GM21619 (cell line): ENCODE data around the gene PTPRJ.

Experiments used
- ATAC-seq: cut with Tn5 transposase; IDR thresholded peaks from one replicate; pipeline ENCODE4 v1.9.1; 2021; ENCODE audit not compliant: unreplicated experiment

Gene PTPRJ

GRCh38 chr11:48058788-48059187, 78.4 kb downstream of the PTPRJ start:
- ATAC-seq: no peak

- ATAC-seq: no peak
Observed at GRCh38 chr11:48062649-48063048, 82.3 kb downstream of the PTPRJ start.

- ATAC-seq: no peak
Observed at GRCh38 chr11:48063424-48063978, 83.1 kb downstream of the PTPRJ start.

GRCh38 chr11:48064306-48064705, 83.9 kb downstream of the PTPRJ start:
- no peak for ATAC-seq

- ATAC-seq: no peak
Observed at GRCh38 chr11:48066881-48067800, 86.8 kb downstream of the PTPRJ start.

GRCh38 chr11:48073031-48073861, 92.9 kb downstream of the PTPRJ start:
- no peak for ATAC-seq

GRCh38 chr11:48074425-48075181, 94.2 kb downstream of the PTPRJ start:
- no peak for ATAC-seq

- ATAC-seq: no peak
Observed at GRCh38 chr11:48075637-48076036, 95.3 kb downstream of the PTPRJ start.

GRCh38 chr11:48077251-48077650, 96.9 kb downstream of the PTPRJ start:
- no peak for ATAC-seq

- ATAC-seq: no peak
Observed at GRCh38 chr11:48078689-48079088, 98.3 kb downstream of the PTPRJ start.

GRCh38 chr11:48079596-48079995, 99.2 kb downstream of the PTPRJ start:
- no peak for ATAC-seq

GRCh38 chr11:48080301-48080861, 100.0 kb downstream of the PTPRJ start:
- ATAC-seq: no peak

- ATAC-seq: no peak
Observed at GRCh38 chr11:48081151-48082010, 101.0 kb downstream of the PTPRJ start.

- ATAC-seq: no peak
Observed at GRCh38 chr11:48082771-48083170, 102.4 kb downstream of the PTPRJ start.

GRCh38 chr11:48083421-48083820, 103.1 kb downstream of the PTPRJ start:
- no peak for ATAC-seq

- ATAC-seq: no peak
Observed at GRCh38 chr11:48085688-48086087, 105.3 kb downstream of the PTPRJ start.

- ATAC-seq: no peak
Observed at GRCh38 chr11:48087422-48087821, 107.1 kb downstream of the PTPRJ start.

GRCh38 chr11:48087974-48088681, 107.8 kb downstream of the PTPRJ start:
- ATAC-seq: no peak

- ATAC-seq: no peak
Observed at GRCh38 chr11:48088682-48089050, 108.3 kb downstream of the PTPRJ start.
